Stimulated activated naive B cell treated with anti-CD40 and anti-IgM and Interleukin-4, amounts not matched to agents 10 μg/mL and 1 μg/mL and 100 μg/mL, for 72 hours (primary cell): ENCODE measurements around the gene PDZRN4.

Experiments used
- ATAC-seq, 2 donors: fragments of 150-1000 bp; cut with Tn5 transposase; replicated peaks; 2 replicates each; pipeline ENCODE4 v1.10.0; 2021; ENCODE audit warnings: moderate library complexity in 1 of 2
- DNase-seq: peaks from one replicate; pipeline ENCODE4 v3.0.0; 2021
- H3K27ac Mint-ChIP-seq: one replicate; pipeline ENCODE4 v1.8.0; 2022; ENCODE audit warnings: mild to moderate bottlenecking, mixed read lengths
- H3K27me3 Mint-ChIP-seq, 2 donors: one replicate each; pipeline ENCODE4 v1.8.0; 2022; ENCODE audit warnings: mixed read lengths in 2 of 2
- H3K36me3 Mint-ChIP-seq, 2 donors: one replicate each; pipeline ENCODE4 v1.8.0; 2022; ENCODE audit warnings: mixed read lengths in 2 of 2, mild to moderate bottlenecking in 1 of 2
- H3K4me1 Mint-ChIP-seq, 2 donors: one replicate each; pipeline ENCODE4 v1.8.0; 2022; ENCODE audit warnings: mixed read lengths in 2 of 2, mild to moderate bottlenecking in 1 of 2
- H3K4me3 Mint-ChIP-seq, 2 donors: one replicate each; pipeline ENCODE4 v1.8.0; 2022; ENCODE audit warnings: mild to moderate bottlenecking in 2 of 2, mixed read lengths in 2 of 2, moderate library complexity in 1 of 2
- H3K9me3 Mint-ChIP-seq, 2 donors: one replicate each; pipeline ENCODE4 v1.8.0; 2022; ENCODE audit warnings: mixed read lengths in 2 of 2, mild to moderate bottlenecking in 1 of 2

Gene PDZRN4

GRCh38 chr12:41327096-41327895, 139.2 kb downstream of the PDZRN4 start:
- Mint-ChIP-seq H3K4me1 (no peaks in the 10 kb centered on the region), H3K27ac (no peak overlapping the region), H3K4me3 (no peak overlapping the region), H3K36me3 (no peaks in the 10 kb centered on the region), H3K9me3 (no peaks in the 10 kb centered on the region), H3K27me3 (no peaks in the 10 kb centered on the region)
- no peak for DNase-seq
- no peak for ATAC-seq

- no peak overlapping the region for H3K27ac Mint-ChIP-seq
- no peak overlapping the region for H3K4me3 Mint-ChIP-seq
- ATAC-seq (no peak), DNase-seq (no peak)
- no peaks in the 10 kb centered on the region for H3K27me3 Mint-ChIP-seq
- H3K4me1 Mint-ChIP-seq: no peaks in the 10 kb centered on the region
- no peaks in the 10 kb centered on the region for H3K36me3 Mint-ChIP-seq
- H3K9me3 Mint-ChIP-seq: no peaks in the 10 kb centered on the region
Observed at GRCh38 chr12:41333974-41334373, 145.9 kb downstream of the PDZRN4 start.

- Mint-ChIP-seq H3K36me3 (no peaks in the 10 kb centered on the region), H3K4me1 (no peaks in the 10 kb centered on the region), H3K9me3 (no peaks in the 10 kb centered on the region), H3K27ac (no peak overlapping the region), H3K27me3 (no peaks in the 10 kb centered on the region), H3K4me3 (no peak overlapping the region)
- ATAC-seq: no peak
- no peak for DNase-seq
Observed at GRCh38 chr12:41334390-41334789, 146.3 kb downstream of the PDZRN4 start.

- no peak for ATAC-seq
- H3K4me1 Mint-ChIP-seq: no peaks in the 10 kb centered on the region
- no peak overlapping the region for H3K27ac Mint-ChIP-seq
- H3K4me3 Mint-ChIP-seq: no peak overlapping the region
- no peaks in the 10 kb centered on the region for H3K9me3 Mint-ChIP-seq
- no peak for DNase-seq
- H3K36me3 Mint-ChIP-seq: no peaks in the 10 kb centered on the region
- no peaks in the 10 kb centered on the region for H3K27me3 Mint-ChIP-seq
Observed at GRCh38 chr12:41336041-41336549, 148.0 kb downstream of the PDZRN4 start.

GRCh38 chr12:41339784-41340183, 151.7 kb downstream of the PDZRN4 start:
- no peak overlapping the region for H3K27ac Mint-ChIP-seq
- H3K36me3 Mint-ChIP-seq: no peaks in the 10 kb centered on the region

GRCh38 chr12:41344776-41345470, 156.8 kb downstream of the PDZRN4 start:
- Mint-ChIP-seq H3K27ac (no peak overlapping the region), H3K27me3 (no peaks in the 10 kb centered on the region), H3K4me3 (no peak overlapping the region), H3K4me1 (no peaks in the 10 kb centered on the region), H3K36me3 (no peaks in the 10 kb centered on the region), H3K9me3 (peaks cover 0 to 2% of the 10 kb centered on the region in 2 donors)
- DNase-seq: no peak
- no peak for ATAC-seq

More at GRCh38 chr12:41339784-41340183, 151.7 kb downstream of the PDZRN4 start:
- ATAC-seq: no peak
- Mint-ChIP-seq H3K4me1 (no peaks in the 10 kb centered on the region), H3K27me3 (no peaks in the 10 kb centered on the region), H3K9me3 (peaks cover 0 to 2% of the 10 kb centered on the region in 2 donors), H3K4me3 (no peak overlapping the region)
- no peak for DNase-seq

GRCh38 chr12:41348198-41348597, 160.1 kb downstream of the PDZRN4 start:
- Mint-ChIP-seq H3K36me3 (no peaks in the 10 kb centered on the region), H3K27ac (no peak overlapping the region), H3K9me3 (peaks cover 6 to 10% of the 10 kb centered on the region in 2 donors), H3K4me1 (no peaks in the 10 kb centered on the region), H3K27me3 (no peaks in the 10 kb centered on the region), H3K4me3 (no peak overlapping the region)
- no peak for DNase-seq
- ATAC-seq: no peak

- Mint-ChIP-seq H3K36me3 (no peaks in the 10 kb centered on the region), H3K4me3 (no peak overlapping the region), H3K27ac (no peak overlapping the region), H3K27me3 (no peaks in the 10 kb centered on the region), H3K4me1 (no peaks in the 10 kb centered on the region), H3K9me3 (peaks cover 4% of the 10 kb centered on the region in 2 donors)
- no peak for ATAC-seq
- DNase-seq: no peak
Observed at GRCh38 chr12:41356181-41356580, 168.1 kb downstream of the PDZRN4 start.

GRCh38 chr12:41361738-41362137, 173.6 kb downstream of the PDZRN4 start:
- Mint-ChIP-seq H3K4me3 (no peak overlapping the region), H3K36me3 (no peaks in the 10 kb centered on the region), H3K4me1 (no peaks in the 10 kb centered on the region), H3K27me3 (no peaks in the 10 kb centered on the region), H3K27ac (no peak overlapping the region), H3K9me3 (no peaks in the 10 kb centered on the region)
- ATAC-seq: no peak
- no peak for DNase-seq

GRCh38 chr12:41362510-41362909, 174.4 kb downstream of the PDZRN4 start:
- DNase-seq: no peak
- ATAC-seq: no peak
- Mint-ChIP-seq H3K4me1 (no peaks in the 10 kb centered on the region), H3K9me3 (no peaks in the 10 kb centered on the region), H3K4me3 (no peak overlapping the region), H3K36me3 (no peaks in the 10 kb centered on the region), H3K27ac (no peak overlapping the region), H3K27me3 (no peaks in the 10 kb centered on the region)

GRCh38 chr12:41362931-41363330, 174.8 kb downstream of the PDZRN4 start:
- H3K36me3 Mint-ChIP-seq: no peaks in the 10 kb centered on the region
- DNase-seq (no peak), ATAC-seq (no peak)
- H3K27me3 Mint-ChIP-seq: no peaks in the 10 kb centered on the region
- no peak overlapping the region for H3K4me3 Mint-ChIP-seq
- no peaks in the 10 kb centered on the region for H3K9me3 Mint-ChIP-seq
- H3K4me1 Mint-ChIP-seq: no peaks in the 10 kb centered on the region
- H3K27ac Mint-ChIP-seq: no peak overlapping the region

- no peak overlapping the region for H3K27ac Mint-ChIP-seq
- H3K4me3 Mint-ChIP-seq: no peak overlapping the region
- no peaks in the 10 kb centered on the region for H3K36me3 Mint-ChIP-seq
- no peaks in the 10 kb centered on the region for H3K4me1 Mint-ChIP-seq
- no peaks in the 10 kb centered on the region for H3K27me3 Mint-ChIP-seq
- H3K9me3 Mint-ChIP-seq: peaks cover 0 to 2% of the 10 kb centered on the region in 2 donors
- ATAC-seq: no peak
- DNase-seq: no peak
Observed at GRCh38 chr12:41364211-41364610, 176.1 kb downstream of the PDZRN4 start.

- Mint-ChIP-seq H3K27ac (no peak overlapping the region), H3K4me3 (no peak overlapping the region), H3K4me1 (no peaks in the 10 kb centered on the region), H3K9me3 (peaks cover 0 to 2% of the 10 kb centered on the region in 2 donors), H3K27me3 (no peaks in the 10 kb centered on the region), H3K36me3 (no peaks in the 10 kb centered on the region)
- no peak for DNase-seq
- no peak for ATAC-seq
Observed at GRCh38 chr12:41365653-41366171, 177.6 kb downstream of the PDZRN4 start.

- Mint-ChIP-seq H3K9me3 (peaks cover 0 to 7% of the 10 kb centered on the region in 2 donors), H3K27ac (no peak overlapping the region), H3K36me3 (no peaks in the 10 kb centered on the region), H3K27me3 (no peaks in the 10 kb centered on the region), H3K4me3 (no peak overlapping the region), H3K4me1 (no peaks in the 10 kb centered on the region)
- ATAC-seq (no peak), DNase-seq (no peak)
Observed at GRCh38 chr12:41367726-41368405, 179.7 kb downstream of the PDZRN4 start.
